K562 (cell line): Measurements from ENCODE around the gene MATK. TPM values are rescaled to one million over a fixed set of nuclear protein-coding genes. Genes with fewer than 3 reads are reported as not detected.

Experiments used
- ARID3A ChIP-seq: IDR thresholded peaks from 2 replicates; pipeline ENCODE4 v1.6.1; 2012; ENCODE audit warnings: low read depth, low read length, improper control_type of control experiment, borderline replicate concordance
- DIDO1 ChIP-seq: fragments of 450-650 bp; IDR thresholded peaks from 2 replicates; pipeline ENCODE4 v1.6.1; 2016; ENCODE audit warnings: low read depth, missing biosample characterization, missing genetic modification characterization
- HNRNPL ChIP-seq: fragments of 200-400 bp; formaldehyde crosslinking; IDR thresholded peaks from 2 replicates; pipeline ENCODE4 v1.6.1; 2017; ENCODE audit warnings: low read depth, mild to moderate bottlenecking, low read length
- MBD2 ChIP-seq: sonication (generic); IDR thresholded peaks from 2 replicates; pipeline ENCODE4 v1.6.1; 2016; ENCODE audit warnings: low read depth, borderline replicate concordance
- MEF2A ChIP-seq: IDR thresholded peaks from 2 replicates; pipeline ENCODE4 v1.6.1; 2011; ENCODE audit warnings: low read depth, mild to moderate bottlenecking, low read length, moderate library complexity; ENCODE audit not compliant: control insufficient read depth
- MTA2 ChIP-seq: fragments of 450-650 bp; IDR thresholded peaks from 2 replicates; pipeline ENCODE4 v1.6.1; 2016; ENCODE audit warnings: low read depth
- MYNN ChIP-seq, 2 experiments: sonication (generic); formaldehyde crosslinking in 1 of 2; IDR thresholded peaks; 2 replicates each; pipeline versions ENCODE4 v1.5.0 to v1.6.1; 2016 to 2020; ENCODE audit warnings: antibody characterized with exemption in 1 of 2, missing genetic modification reagents in 1 of 2
- NCOR1 ChIP-seq: fragments of 450-650 bp; IDR thresholded peaks from 2 replicates; pipeline ENCODE4 v1.6.1; 2016; ENCODE audit warnings: mild to moderate bottlenecking, moderate library complexity
- NFIC ChIP-seq: fragments of 450-650 bp; IDR thresholded peaks from 2 replicates; pipeline ENCODE4 v1.6.1; 2017; ENCODE audit warnings: mild to moderate bottlenecking, inconsistent platforms
- PHB2 ChIP-seq: fragments of 450-650 bp; IDR thresholded peaks from 2 replicates; pipeline ENCODE4 v1.6.1; 2017; ENCODE audit warnings: low read depth
- RNF219 ChIP-seq: fragments of 250-450 bp; sonication (Bioruptor Pico); IDR thresholded peaks from 2 replicates; pipeline ENCODE4 v1.5.0; 2022; ENCODE audit warnings: mild to moderate bottlenecking
- SMARCA5 ChIP-seq: fragments of 450-650 bp; IDR thresholded peaks from 2 replicates; pipeline ENCODE4 v1.6.1; 2016
- SRF ChIP-seq, 2 experiments: fragments of 250-450, 450-650 bp in 1 of 2; sonication (Bioruptor Pico) in 1 of 2; sonication (generic) in 1 of 2; formaldehyde crosslinking; IDR thresholded peaks; 2 replicates each; pipeline versions ENCODE4 v1.5.0 to v1.5.1; 2020 to 2022; ENCODE audit warnings: mild to moderate bottlenecking in 1 of 2, missing genetic modification reagents in 1 of 2
- ZBTB9 ChIP-seq: fragments of 450-650 bp; formaldehyde crosslinking; IDR thresholded peaks from 2 replicates; pipeline ENCODE4 v1.4.0; 2020; ENCODE audit warnings: mild to moderate bottlenecking, moderate library complexity
- ZNF609 ChIP-seq: sonication (generic); formaldehyde crosslinking; IDR thresholded peaks from 2 replicates; pipeline ENCODE4 v1.8.1; 2023; ENCODE audit warnings: missing genetic modification reagents, mild to moderate bottlenecking, borderline replicate concordance
- ZNF707 ChIP-seq: fragments of 250-450 bp; sonication (Bioruptor Pico); conservative IDR thresholded peaks from 2 replicates; pipeline ENCODE4 v1.8.0; 2022; ENCODE audit warnings: inconsistent platforms, mild to moderate bottlenecking, moderate library complexity
- polyA plus RNA-seq, 8 experiments: library from polyadenylated mRNA; depleted of rRNA in 4 of 8; stranded (reverse) in 5 of 8; unstranded in 3 of 8; fragments of >200 nt; fragmentation: Nextera tagmentation in 2 of 8; fragmentation: Illumina TruSeq in 1 of 8; extraction: Ambion mirVana in 2 of 8; extraction: Trizol in 1 of 8; gene quantifications; 2 replicates each; pipeline versions ENCODE4 v1.2.1 to v1.2.3, GENCODE V29; 2011 to 2014; ENCODE audit warnings: inconsistent platforms in 1 of 8, missing spikeins in 1 of 8
- total RNA-seq, 7 experiments: library from RNA; depleted of rRNA in 6 of 7; stranded (reverse); fragments of >200 nt in 6 of 7; fragmentation: Illumina TruSeq in 2 of 7; extraction: Trizol in 2 of 7; gene quantifications; 2 replicates each; pipeline versions ENCODE4 v1.2.1 to v1.2.3, GENCODE V29; 2011 to 2021; ENCODE audit warnings: low replicate concordance in 1 of 7

MATK gene
- total and polyA plus RNA-seq, 9 of the 15 experiments (the other 6 are each of a cell fraction or from before 2014, with no cell fraction given): 0.08 to 41.5 (median 21.4) TPM

- TF ChIP-seq SMARCA5: peak; percentile 56; the same call in 1 of the 2 replicates
- TF ChIP-seq ZBTB9 (CRISPR knock-in tag): no peak
- TF ChIP-seq MBD2: no peak
- no peak for TF ChIP-seq HNRNPL
- TF ChIP-seq NCOR1: peak; percentile 17; the same call in 1 of the 2 replicates
- no peak for TF ChIP-seq SRF (CRISPR knock-in tag; IDR thresholded peaks at IDR 0.05)
- no peak for TF ChIP-seq ARID3A
- TF ChIP-seq MTA2: no peak
- no peak for TF ChIP-seq DIDO1 (tag)
- TF ChIP-seq ZNF707 (CRISPR knock-in tag): no peak
- TF ChIP-seq PHB2: no peak
- TF ChIP-seq ZNF609 (CRISPR knock-in tag): no peak
- TF ChIP-seq NFIC: 0 out of 2 replicates have a peak, but pooled peaks have one; percentile 10
- TF ChIP-seq RNF219 (CRISPR knock-in tag): no peak
- TF ChIP-seq MYNN (IDR thresholded peaks at IDR 0.05): no peak
- no peak for TF ChIP-seq MYNN (CRISPR knock-in tag; IDR thresholded peaks at IDR 0.05)
- TF ChIP-seq MEF2A: no peak
These were observed 52.5 kb downstream of the MATK start (continued) for GRCh38 chr19:3733549-3734309.
